HCT116 (cell line): ENCODE data around the gene KCNK6. TPM values are rescaled to one million over a fixed set of nuclear protein-coding genes. Genes with fewer than 3 reads are reported as not detected.

Source experiments
- ATAC-seq: fragments of 200-7000 bp; cut with Tn5 transposase; 2 replicates; pipeline ENCODE4 v1.9.1; 2020; ENCODE audit warnings: mild to moderate bottlenecking, moderate library complexity
- BruUV-seq: library from RNA; stranded (reverse); fragments of 400-500 nt; replicated peaks from 2 replicates; lab custom pipeline; 2021; lab: Mats Ljungman, UMichigan
- CTCF ChIA-PET: fragments of 300-600 bp; sonication (Branson Sonifier 250); formaldehyde crosslinking; loops from one replicate; lab custom pipeline; 2021; ENCODE audit warnings: antibody characterized with exemption; lab: Charles Lee
- POLR2A ChIA-PET: fragments of 300-600, 350-600 bp; sonication (Branson Sonifier 250); formaldehyde crosslinking; loops from one replicate; lab custom pipeline; 2021; ENCODE audit warnings: antibody characterized with exemption; lab: Charles Lee
- RAD21 ChIA-PET, 2 experiments: fragments of 300-600 bp; sonication (Branson Sonifier 250); formaldehyde crosslinking; loops; one replicate each; lab custom pipeline; 2023; ENCODE audit warnings: low total read pairs in 2 of 2; ENCODE audit not compliant: uncharacterized antibody in 2 of 2, unreplicated experiment in 2 of 2, low non-redundant PET in 1 of 2; lab: Charles Lee
- DNase-seq: peaks from one replicate; pipeline ENCODE4 v3.0.0-alpha.2; 2010; ENCODE audit warnings: low read depth, low spot score
- H2AFZ ChIP-seq: fragments of 200-600 bp; shearing (Covaris generic), sonication (generic); 2 replicates; pipeline ENCODE4 v1.6.1; 2017; ENCODE audit warnings: low read depth, mixed run types, mixed read lengths, antibody characterized with exemption, low read length; ENCODE audit not compliant: poor library complexity, severe bottlenecking
- H3K27ac ChIP-seq: 2 replicates; pipeline ENCODE4 v1.5.1; 2012; ENCODE audit warnings: low read depth, low read length
- H3K27me3 ChIP-seq: fragments of 200-600 bp; sonication (generic); 2 replicates; pipeline ENCODE4 v1.6.1; 2016; ENCODE audit warnings: mixed run types, low read length, mixed read lengths; ENCODE audit not compliant: insufficient read depth
- H3K36me3 ChIP-seq, 2 experiments: fragments of 200-500 bp in 1 of 2; fragments of 200-600 bp in 1 of 2; sonication (Bioruptor generic) in 1 of 2; sonication (generic) in 1 of 2; 2 replicates each; pipeline versions ENCODE4 v1.5.1 to v1.6.1; 2014 to 2016; ENCODE audit warnings: low read length in 2 of 2, inconsistent platforms in 1 of 2, mixed read lengths in 1 of 2, mixed run types in 1 of 2; ENCODE audit not compliant: insufficient read depth in 2 of 2, control insufficient read depth in 1 of 2
- H3K4me1 ChIP-seq, 2 experiments: fragments of 200-600 bp in 1 of 2; sonication (generic) in 1 of 2; 2 replicates each; pipeline versions ENCODE4 v1.5.1 to v1.6.1; 2012 to 2017; ENCODE audit warnings: low read length in 2 of 2, inconsistent platforms in 1 of 2, mild to moderate bottlenecking in 1 of 2, mixed read lengths in 1 of 2, mixed run types in 1 of 2, moderate library complexity in 1 of 2; ENCODE audit not compliant: insufficient read depth in 2 of 2, control insufficient read depth in 1 of 2
- H3K4me2 ChIP-seq: fragments of 200-600 bp; sonication (generic); 2 replicates; pipeline ENCODE4 v1.6.1; 2017; ENCODE audit warnings: mixed run types, low read length, mixed read lengths
- H3K4me3 ChIP-seq, 2 experiments: fragments of 200-600 bp in 1 of 2; sonication (generic) in 1 of 2; replicated peaks in 1 of 2; 2 replicates each; pipeline ENCODE4 v1.5.1; 2011 to 2016; ENCODE audit warnings: low read length in 2 of 2, control low read depth in 1 of 2, low read depth in 1 of 2, mild to moderate bottlenecking in 1 of 2, mixed read lengths in 1 of 2, mixed run types in 1 of 2
- H3K79me2 ChIP-seq: fragments of 200-600 bp; sonication (generic); 2 replicates; pipeline ENCODE4 v1.6.1; 2017; ENCODE audit warnings: mild to moderate bottlenecking, mixed run types, low read length, moderate library complexity, mixed read lengths; ENCODE audit not compliant: insufficient read depth
- H3K9ac ChIP-seq: fragments of 200-600 bp; sonication (generic); 2 replicates; pipeline ENCODE4 v1.6.1; 2016; ENCODE audit warnings: low read length, mixed read lengths
- H3K9me2 ChIP-seq: fragments of 200-600 bp; sonication (generic), shearing (Covaris generic); 2 replicates; pipeline ENCODE4 v1.6.1; 2017; ENCODE audit warnings: mixed run types, mild to moderate bottlenecking, moderate library complexity; ENCODE audit not compliant: insufficient read depth
- H3K9me3 ChIP-seq, 2 experiments: fragments of 200-500 bp in 1 of 2; fragments of 200-600 bp in 1 of 2; sonication (Bioruptor generic) in 1 of 2; sonication (generic) in 1 of 2; 2 replicates each; pipeline ENCODE4 v1.6.1; 2014 to 2017; ENCODE audit warnings: low read length in 2 of 2, mixed read lengths in 2 of 2, inconsistent platforms in 1 of 2, low read depth in 1 of 2, mild to moderate bottlenecking in 1 of 2, mixed run types in 1 of 2, moderate library complexity in 1 of 2; ENCODE audit not compliant: control insufficient read depth in 1 of 2, insufficient read depth in 1 of 2
- H4K20me1 ChIP-seq: fragments of 200-600 bp; sonication (generic), shearing (Covaris generic); 2 replicates; pipeline ENCODE4 v1.6.1; 2017; ENCODE audit warnings: mixed run types, mild to moderate bottlenecking, moderate library complexity; ENCODE audit not compliant: insufficient read depth
- CBX3 ChIP-seq: IDR thresholded peaks from 2 replicates; pipeline ENCODE4 v1.6.1; 2012; ENCODE audit warnings: low read depth
- CEBPB ChIP-seq: IDR thresholded peaks from 2 replicates; pipeline ENCODE4 v1.6.1; 2012; ENCODE audit warnings: low read depth
- EGR1 ChIP-seq: IDR thresholded peaks from 2 replicates; pipeline ENCODE4 v1.6.1; 2012; ENCODE audit warnings: low read depth
- ELF1 ChIP-seq: IDR thresholded peaks from 2 replicates; pipeline ENCODE4 v1.6.1; 2012; ENCODE audit warnings: low read depth, borderline replicate concordance
- EZH2 ChIP-seq: fragments of 200-600 bp; sonication (generic); IDR thresholded peaks from 2 replicates; pipeline ENCODE4 v1.6.1; 2017; ENCODE audit warnings: antibody characterized with exemption, mixed run types
- JUND ChIP-seq: IDR thresholded peaks from 2 replicates; pipeline ENCODE4 v1.6.1; 2012
- POLR2A ChIP-seq: IDR thresholded peaks from 2 replicates; pipeline ENCODE4 v1.7.0; 2011; ENCODE audit warnings: borderline replicate concordance; ENCODE audit not compliant: insufficient read depth, insufficient read length; ENCODE audit errors: extremely low read depth
- POLR2AphosphoS5 ChIP-seq: IDR thresholded peaks from 2 replicates; pipeline ENCODE4 v1.6.1; 2011; ENCODE audit warnings: mild to moderate bottlenecking, low read depth, low read length, moderate library complexity
- SP1 ChIP-seq: IDR thresholded peaks from 2 replicates; pipeline ENCODE4 v1.6.1; 2012; ENCODE audit warnings: low read depth
- SRF ChIP-seq: IDR thresholded peaks from 2 replicates; pipeline ENCODE4 v1.6.1; 2012; ENCODE audit warnings: low read depth
- TCF7L2 ChIP-seq: IDR thresholded peaks from 2 replicates; pipeline ENCODE4 v1.7.0; 2011; ENCODE audit warnings: borderline replicate concordance, inconsistent platforms; ENCODE audit not compliant: insufficient read depth, insufficient read length; ENCODE audit errors: extremely low read depth
- YY1 ChIP-seq: IDR thresholded peaks from 2 replicates; pipeline ENCODE4 v1.6.1; 2011; ENCODE audit warnings: low read length, low read depth, moderate library complexity, mild to moderate bottlenecking; ENCODE audit not compliant: insufficient replicate concordance; ENCODE audit errors: extremely low read depth
- ZBTB33 ChIP-seq: IDR thresholded peaks from 2 replicates; pipeline ENCODE4 v1.6.1; 2011; ENCODE audit warnings: mild to moderate bottlenecking, low read length, moderate library complexity; ENCODE audit not compliant: insufficient replicate concordance; ENCODE audit errors: extremely low read depth
- ZFX ChIP-seq: fragments of 450-650 bp; IDR thresholded peaks from 2 replicates; pipeline ENCODE4 v1.6.1; 2017
- ZNF274 ChIP-seq: fragments of 200-500 bp; sonication (Bioruptor generic); IDR thresholded peaks from 2 replicates; pipeline ENCODE4 v1.6.1; 2014; ENCODE audit warnings: mild to moderate bottlenecking, low read depth, low read length, inconsistent platforms
- intact Hi-C: fragments of 100-400 bp; cut with micrococcal nuclease; formaldehyde crosslinking; loops from 2 replicates; pipeline ENCODE4 v1.10.0; 2022
- total RNA-seq: library from RNA; stranded (reverse); gene quantifications from one replicate; pipeline ENCODE4 v1.2.1, GENCODE V29; 2021; ENCODE audit not compliant: unreplicated experiment
- TF ChIP-seq, protein P1 (sequence below): IDR thresholded peaks from 2 replicates; pipeline ENCODE4 v1.6.1; 2012

KCNK6 gene
- total RNA-seq, 1 experiment from 2014 or later = 11.0 TPM

DNA sequence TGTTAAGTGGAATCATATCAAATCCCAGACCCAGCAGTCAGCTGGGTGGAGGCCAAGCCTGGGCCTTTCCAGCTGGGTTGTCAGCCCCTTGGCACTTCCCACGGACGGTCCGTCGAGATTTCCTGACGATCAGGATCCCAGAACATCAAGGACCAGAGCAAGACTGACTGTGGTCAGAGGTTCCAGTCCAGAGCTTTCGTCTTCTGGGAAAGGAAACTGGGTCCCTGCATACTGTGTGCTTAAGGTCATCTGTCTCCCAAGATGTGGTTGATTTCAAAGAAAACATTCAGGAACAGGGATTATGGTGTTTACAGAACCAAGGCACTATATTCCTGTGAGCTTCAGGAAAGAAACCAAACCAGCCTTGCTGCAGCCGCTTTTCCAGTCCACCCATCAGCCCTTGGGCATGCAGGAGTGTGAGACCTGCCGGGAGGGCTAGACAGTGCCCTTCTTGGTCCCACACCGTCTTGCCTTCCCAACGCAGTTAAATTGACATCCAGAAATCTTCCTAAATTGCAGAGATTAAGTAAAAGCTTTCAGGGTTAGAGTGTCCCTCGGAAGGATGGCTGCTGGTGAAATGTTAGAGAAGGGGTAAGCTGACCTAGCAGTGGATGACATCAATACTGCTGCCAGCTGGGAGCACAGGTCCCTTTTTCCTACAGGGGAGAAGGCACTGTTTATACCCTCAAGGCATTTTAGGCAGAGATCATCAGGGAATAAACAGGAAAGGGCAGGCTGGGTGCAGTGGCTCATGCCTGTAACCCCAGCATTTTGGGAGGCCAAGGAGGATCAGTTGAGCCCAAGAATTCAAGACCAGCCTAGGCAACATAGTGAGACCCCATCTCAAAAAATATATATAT is 20.6 kb upstream of the KCNK6 start:
- H3K79me2 ChIP-seq = peaks cover 9% of the 10 kb centered on the region
- peaks cover 53 to 66% of the 10 kb centered on the region in 2 experiments for H3K4me1 ChIP-seq
- no peaks in the 10 kb centered on the region for H3K9me2 ChIP-seq
- ChIA-PET CTCF (no interaction called here), RAD21 (no interaction called here), POLR2A (interaction anchor here (1.3 kb wide), 1 partner anchor 35 kb away, joined by 6 read pairs; the partner anchor contains the start of gene SPINT2)
- peak overlapping the region; percentile 56 for H3K9ac ChIP-seq
- no peaks in the 10 kb centered on the region for H3K27me3 ChIP-seq
- H3K4me2 ChIP-seq = peak overlapping the region; percentile 45
- H2AFZ ChIP-seq = no peak overlapping the region
- BruUV-seq = no TSS peak
- H3K9me3 ChIP-seq = no peaks in the 10 kb centered on the region
- ATAC-seq (no peak), DNase-seq (no peak)
- H3K36me3 ChIP-seq = no peaks in the 10 kb centered on the region
- TF ChIP-seq SRF (no peak), TCF7L2 (no peak), ZNF274 (no peak), YY1 (no peak), ELF1 (no peak), ZFX (no peak), POLR2A (no peak), JUND (no peak), POLR2AphosphoS5 (no peak), SP1 (no peak), CEBPB (no peak), ZBTB33 (no peak), EGR1 (no peak), EZH2 (no peak), CBX3 (no peak)
- TF ChIP-seq, protein P1, sequence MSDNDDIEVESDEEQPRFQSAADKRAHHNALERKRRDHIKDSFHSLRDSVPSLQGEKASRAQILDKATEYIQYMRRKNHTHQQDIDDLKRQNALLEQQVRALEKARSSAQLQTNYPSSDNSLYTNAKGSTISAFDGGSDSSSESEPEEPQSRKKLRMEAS = no peak
- H3K27ac ChIP-seq = peak overlapping the region; percentile 98
- intact Hi-C loops = no loop called here
- H4K20me1 ChIP-seq = no peaks in the 10 kb centered on the region
- H3K4me3 ChIP-seq = no peak overlapping the region
